Measurements from ENCODE around the gene PLEKHO2. TPM values are rescaled to one million over a fixed set of nuclear protein-coding genes. Genes with fewer than 3 reads are reported as not detected.

PLEKHO2 gene
- total RNA-seq, 4 donors from 2014 or later, result 2.0 to 5.4 (median 3.3) TPM

GRCh38 chr15:64861960-64862359 is 20.2 kb downstream of the PLEKHO2 start:
- no peak for TF ChIP-seq POLR2A (IDR thresholded peaks at IDR 0.05)
- no peak for TF ChIP-seq CTCF (IDR thresholded peaks at IDR 0.05 in 4 of 5, conservative IDR thresholded peaks at IDR 0.05 in 1 of 5)
- DNase-seq, result no peak
- no peaks in the 10 kb centered on the region for H3K27me3 ChIP-seq
- in situ Hi-C loops (cut with MboI; ENCODE audit: low sequenced_read_pairs in 4 of 4) (no loop called here), intact Hi-C loops (cut with DNase I; ENCODE audit: low total_unique reads) (no loop called here)
- H3K4me3 ChIP-seq, result no peak overlapping the region
- H3K36me3 ChIP-seq, result peaks cover 0 to 9% of the 10 kb centered on the region in 2 donors
- H3K9me3 ChIP-seq, result no peaks in the 10 kb centered on the region
- H3K27ac ChIP-seq, result no peak overlapping the region
- ATAC-seq, result no peak
- peaks cover 11% of the 10 kb centered on the region in 2 donors for H3K4me1 ChIP-seq

- Histone ChIP-seq H3K27ac (no peak overlapping the region), H3K4me3 (no peak overlapping the region), H3K36me3 (peaks cover 0 to 9% of the 10 kb centered on the region in 2 donors), H3K9me3 (no peaks in the 10 kb centered on the region), H3K4me1 (peaks cover 6 to 8% of the 10 kb centered on the region in 2 donors), H3K27me3 (no peaks in the 10 kb centered on the region)
- intact Hi-C loops (cut with DNase I; ENCODE audit: low total_unique reads), result no loop called here
- TF ChIP-seq CTCF (IDR thresholded peaks at IDR 0.05 in 4 of 5, conservative IDR thresholded peaks at IDR 0.05 in 1 of 5), result no peak
- no peak for TF ChIP-seq POLR2A (IDR thresholded peaks at IDR 0.05)
- in situ Hi-C loops (cut with MboI; ENCODE audit: low sequenced_read_pairs in 4 of 4), result no loop called here
- DNase-seq, result no peak
- no peak for ATAC-seq
Measured at GRCh38 chr15:64862408-64862807, 20.7 kb downstream of the PLEKHO2 start.

GRCh38 chr15:64864068-64864467 is 22.4 kb downstream of the PLEKHO2 start:
- H3K4me1 ChIP-seq, result no peaks in the 10 kb centered on the region
- in situ Hi-C loops (cut with MboI; ENCODE audit: low sequenced_read_pairs in 4 of 4), result no loop called here

GRCh38 chr15:64865126-64865997 is 23.6 kb downstream of the PLEKHO2 start:
- in situ Hi-C loops (cut with MboI; ENCODE audit: low sequenced_read_pairs in 4 of 4), result no loop called here
- H3K4me3 ChIP-seq, result no peak overlapping the region
- DNase-seq (no peak), ATAC-seq (no peak)
- intact Hi-C loops (cut with DNase I; ENCODE audit: low total_unique reads), result no loop called here
- H3K9me3 ChIP-seq, result no peaks in the 10 kb centered on the region
- H3K36me3 ChIP-seq, result peaks cover 0 to 4% of the 10 kb centered on the region in 2 donors
- no peaks in the 10 kb centered on the region for H3K4me1 ChIP-seq
- TF ChIP-seq POLR2A (IDR thresholded peaks at IDR 0.05), result no peak
- TF ChIP-seq CTCF (IDR thresholded peaks at IDR 0.05 in 4 of 5, conservative IDR thresholded peaks at IDR 0.05 in 1 of 5), result no peak
- no peaks in the 10 kb centered on the region for H3K27me3 ChIP-seq
- no peak overlapping the region for H3K27ac ChIP-seq

More at GRCh38 chr15:64864068-64864467, 22.4 kb downstream of the PLEKHO2 start:
- Histone ChIP-seq H3K27me3 (no peaks in the 10 kb centered on the region), H3K9me3 (no peaks in the 10 kb centered on the region), H3K4me3 (no peak overlapping the region), H3K27ac (no peak overlapping the region), H3K36me3 (peaks cover 0 to 9% of the 10 kb centered on the region in 2 donors)
- DNase-seq (no peak), ATAC-seq (no peak)
- TF ChIP-seq CTCF (IDR thresholded peaks at IDR 0.05 in 4 of 5, conservative IDR thresholded peaks at IDR 0.05 in 1 of 5) (no peak), POLR2A (IDR thresholded peaks at IDR 0.05) (no peak)
- intact Hi-C loops (cut with DNase I; ENCODE audit: low total_unique reads), result no loop called here
